HG03469 (cell line): Measurements from ENCODE around the gene DNAH6.
"Not testable (repeated sequence)": the region's sequence is repeated elsewhere in the genome, so short reads cannot be mapped to it uniquely, and the experiment has no call there.

Experiments used
- ATAC-seq: cut with Tn5 transposase; IDR thresholded peaks from one replicate; pipeline ENCODE4 v1.9.1; 2021; ENCODE audit warnings: mild to moderate bottlenecking, moderate library complexity, moderate number of reproducible peaks; ENCODE audit not compliant: unreplicated experiment

DNAH6 gene

GRCh38 chr2:84858937-84859336 is 342.6 kb downstream of the DNAH6 start:
- no peak for ATAC-seq

GRCh38 chr2:84861539-84861938 is 345.2 kb downstream of the DNAH6 start:
- no peak for ATAC-seq

GRCh38 chr2:84862006-84862405 is 345.7 kb downstream of the DNAH6 start:
- no peak for ATAC-seq

GRCh38 chr2:84865181-84865783 is 349.0 kb downstream of the DNAH6 start:
- ATAC-seq, result peak; percentile 67

GRCh38 chr2:84866122-84866521 is 349.8 kb downstream of the DNAH6 start:
- no peak for ATAC-seq

- not testable (repeated sequence) for ATAC-seq
Measured at GRCh38 chr2:84868327-84868726, 352.0 kb downstream of the DNAH6 start.
